GM10847 (cell line): Measurements from ENCODE around the gene SRRM3.

ENCODE experiments used
- POLR2A ChIP-seq: IDR thresholded peaks from 2 replicates; pipeline ENCODE4 v1.6.1; 2011; ENCODE audit not compliant: insufficient read length; ENCODE audit errors: extremely low read depth

The SRRM3 gene, protein sequence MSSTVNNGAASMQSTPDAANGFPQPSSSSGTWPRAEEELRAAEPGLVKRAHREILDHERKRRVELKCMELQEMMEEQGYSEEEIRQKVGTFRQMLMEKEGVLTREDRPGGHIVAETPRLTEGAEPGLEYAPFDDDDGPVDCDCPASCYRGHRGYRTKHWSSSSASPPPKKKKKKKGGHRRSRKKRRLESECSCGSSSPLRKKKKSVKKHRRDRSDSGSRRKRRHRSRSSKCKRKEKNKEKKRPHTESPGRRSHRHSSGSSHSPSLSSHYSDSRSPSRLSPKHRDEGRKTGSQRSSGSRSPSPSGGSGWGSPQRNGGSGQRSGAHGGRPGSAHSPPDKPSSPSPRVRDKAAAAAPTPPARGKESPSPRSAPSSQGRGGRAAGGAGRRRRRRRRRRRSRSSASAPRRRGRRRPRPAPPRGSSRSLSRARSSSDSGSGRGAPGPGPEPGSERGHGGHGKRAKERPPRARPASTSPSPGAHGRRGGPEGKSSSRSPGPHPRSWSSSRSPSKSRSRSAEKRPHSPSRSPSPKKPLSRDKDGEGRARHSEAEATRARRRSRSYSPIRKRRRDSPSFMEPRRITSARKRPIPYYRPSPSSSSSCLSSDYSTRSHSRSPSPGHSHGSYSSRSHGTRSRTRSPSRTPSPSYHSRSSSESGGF

DNA sequence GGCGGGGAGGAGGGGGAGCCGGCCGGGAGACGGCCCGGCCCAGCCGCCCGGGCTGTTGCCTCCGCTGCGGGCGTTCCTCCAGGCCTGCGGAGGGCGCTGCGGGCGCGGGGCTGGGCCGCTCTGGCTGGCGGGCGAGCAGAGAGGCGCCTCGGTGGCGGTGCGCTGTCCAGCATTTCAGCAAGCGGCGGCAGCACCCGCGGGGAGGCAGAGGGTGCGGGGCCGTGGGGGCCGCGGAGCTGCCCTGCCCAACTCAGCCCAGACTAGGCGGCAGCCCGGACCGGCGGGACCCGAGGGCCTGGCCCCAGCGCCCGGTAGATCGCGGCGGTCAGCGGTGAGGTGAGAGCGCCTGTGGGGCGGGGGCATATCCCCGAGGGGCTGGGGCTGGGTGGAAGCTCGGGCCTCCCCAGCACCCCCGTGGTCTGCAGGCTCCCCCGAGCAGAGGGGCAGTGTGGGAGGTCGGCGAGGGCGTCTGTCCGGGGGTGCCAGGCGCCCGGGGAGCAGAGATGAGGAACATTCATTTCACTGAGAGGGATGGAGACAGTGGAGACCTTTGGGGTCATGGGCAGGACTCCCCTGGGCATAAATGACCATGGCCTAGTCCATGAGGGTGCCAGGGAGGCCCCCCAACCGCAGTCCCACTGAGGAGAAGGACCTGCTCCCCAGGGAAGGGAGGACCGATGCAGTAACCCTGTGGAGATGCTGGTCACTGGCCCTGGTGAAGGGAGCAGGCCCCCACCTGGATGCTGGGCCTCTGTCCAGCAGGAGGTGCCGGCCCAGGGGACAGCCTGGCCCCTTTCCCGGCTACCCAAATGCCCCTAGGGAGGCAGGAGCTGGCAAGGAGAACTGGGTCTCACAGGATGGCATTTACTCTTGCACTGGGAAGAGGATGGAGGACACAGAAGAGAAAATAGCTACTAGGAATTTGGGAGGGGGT is at the start of gene SRRM3:
Gene SRRM3 (plus strand): TSS at position 165 of the 934 bp plus-strand sequence. CDS start 33,171 bp downstream, outside the sequence.
- no peak for TF ChIP-seq POLR2A

DNA sequence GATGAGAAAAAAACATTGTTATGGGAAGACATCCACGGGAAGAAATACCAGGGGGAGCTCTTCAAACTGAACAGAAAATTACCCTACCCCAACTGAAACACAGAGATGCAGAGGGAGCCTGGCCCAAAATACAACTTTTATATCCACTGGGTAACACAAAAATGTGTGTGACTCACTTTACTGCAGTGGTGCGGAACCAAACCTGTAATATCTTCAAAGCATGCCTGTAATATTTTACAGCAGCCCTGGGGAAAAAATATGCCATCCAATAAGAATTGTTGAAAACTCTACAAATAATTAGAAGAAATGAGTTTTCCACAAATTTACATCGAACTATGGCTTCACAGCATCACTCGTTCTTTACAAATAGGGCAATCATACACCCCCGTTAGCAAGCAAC is 49.8 kb upstream of the SRRM3 start:
- TF ChIP-seq POLR2A = no peak

DNA sequence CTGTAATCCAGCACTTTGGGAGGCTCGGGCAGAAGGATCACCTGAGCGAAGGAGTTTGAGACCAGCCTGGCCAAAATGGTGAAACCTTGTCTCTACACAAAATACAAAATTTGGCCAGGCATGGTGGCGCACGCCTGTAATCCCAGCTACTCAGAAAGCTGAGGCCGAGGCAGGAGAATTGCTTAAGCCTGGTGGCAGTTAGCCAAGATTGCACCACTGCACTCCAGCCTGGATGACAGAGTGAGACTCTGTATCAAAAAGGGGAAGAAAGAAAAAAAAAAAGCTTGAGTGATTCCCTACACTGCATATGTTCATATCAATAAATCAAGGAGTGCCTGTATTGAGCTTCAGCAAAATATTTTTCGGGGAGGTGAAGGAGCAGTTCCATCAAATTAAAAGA is 45.8 kb upstream of the SRRM3 start:
- no peak for TF ChIP-seq POLR2A

DNA sequence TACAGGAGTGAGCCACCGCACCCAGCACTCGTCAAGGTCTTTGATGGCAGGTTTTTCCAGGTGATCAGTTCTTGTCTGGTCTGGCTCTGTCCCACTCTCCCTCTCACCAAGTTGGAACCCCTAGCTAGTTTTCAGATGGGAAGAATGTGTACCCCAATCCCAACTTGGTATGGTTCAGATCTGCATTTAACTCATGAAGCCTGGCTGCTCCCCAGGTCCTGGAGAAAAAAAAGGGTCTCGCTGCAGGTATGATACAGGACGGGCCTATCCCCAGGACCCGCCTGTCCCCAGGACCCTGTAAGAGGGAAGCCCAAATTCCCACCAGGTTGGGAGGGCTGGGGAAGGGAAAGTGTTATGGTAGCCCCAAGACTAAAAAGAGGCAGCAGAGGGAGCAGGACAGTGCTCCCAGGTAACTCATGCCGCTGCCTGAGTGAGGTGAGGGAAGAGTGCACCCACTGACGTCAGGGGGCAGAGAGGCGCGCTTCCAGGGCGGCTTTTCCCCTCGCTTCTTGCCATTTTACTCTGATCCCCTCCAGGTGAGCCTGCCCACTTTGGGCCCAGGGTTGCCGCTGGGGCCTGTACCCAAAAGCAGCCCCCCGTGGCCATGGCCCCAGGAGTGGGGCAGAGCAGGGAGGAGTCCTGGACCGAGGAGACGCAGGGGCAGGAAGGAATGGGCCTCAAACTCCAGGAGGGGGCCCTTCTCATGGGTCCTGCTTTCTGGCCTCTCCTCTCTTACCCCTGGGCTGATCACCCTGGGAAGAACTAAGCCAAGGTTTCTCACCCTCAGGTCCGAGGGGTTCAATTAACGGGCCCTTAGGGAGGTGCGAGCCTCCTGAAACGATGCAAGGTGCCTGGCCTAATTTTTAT is 36.4 kb upstream of the SRRM3 start:
- TF ChIP-seq POLR2A = no peak

DNA sequence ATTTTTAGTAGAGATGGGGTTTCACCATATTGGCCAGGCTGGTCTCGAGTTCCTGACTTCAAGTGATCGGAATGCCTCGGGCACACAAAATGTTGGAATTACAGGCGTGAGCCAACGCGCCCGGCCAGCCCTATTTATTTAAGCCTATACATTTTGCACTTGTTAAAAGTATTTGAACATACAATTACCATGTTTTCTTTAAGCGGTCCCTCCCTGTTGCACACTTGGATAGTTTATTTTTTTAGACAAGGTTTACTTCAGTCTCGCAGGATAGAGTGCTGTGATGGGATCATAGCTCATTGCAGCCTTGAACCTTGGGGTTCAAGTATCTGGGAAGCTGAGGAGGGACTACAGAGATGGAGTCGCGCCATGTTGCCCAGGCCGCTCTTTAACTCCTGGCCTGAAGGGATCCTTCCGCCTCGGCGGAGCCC is 35.7 kb upstream of the SRRM3 start:
- no peak for TF ChIP-seq POLR2A

DNA sequence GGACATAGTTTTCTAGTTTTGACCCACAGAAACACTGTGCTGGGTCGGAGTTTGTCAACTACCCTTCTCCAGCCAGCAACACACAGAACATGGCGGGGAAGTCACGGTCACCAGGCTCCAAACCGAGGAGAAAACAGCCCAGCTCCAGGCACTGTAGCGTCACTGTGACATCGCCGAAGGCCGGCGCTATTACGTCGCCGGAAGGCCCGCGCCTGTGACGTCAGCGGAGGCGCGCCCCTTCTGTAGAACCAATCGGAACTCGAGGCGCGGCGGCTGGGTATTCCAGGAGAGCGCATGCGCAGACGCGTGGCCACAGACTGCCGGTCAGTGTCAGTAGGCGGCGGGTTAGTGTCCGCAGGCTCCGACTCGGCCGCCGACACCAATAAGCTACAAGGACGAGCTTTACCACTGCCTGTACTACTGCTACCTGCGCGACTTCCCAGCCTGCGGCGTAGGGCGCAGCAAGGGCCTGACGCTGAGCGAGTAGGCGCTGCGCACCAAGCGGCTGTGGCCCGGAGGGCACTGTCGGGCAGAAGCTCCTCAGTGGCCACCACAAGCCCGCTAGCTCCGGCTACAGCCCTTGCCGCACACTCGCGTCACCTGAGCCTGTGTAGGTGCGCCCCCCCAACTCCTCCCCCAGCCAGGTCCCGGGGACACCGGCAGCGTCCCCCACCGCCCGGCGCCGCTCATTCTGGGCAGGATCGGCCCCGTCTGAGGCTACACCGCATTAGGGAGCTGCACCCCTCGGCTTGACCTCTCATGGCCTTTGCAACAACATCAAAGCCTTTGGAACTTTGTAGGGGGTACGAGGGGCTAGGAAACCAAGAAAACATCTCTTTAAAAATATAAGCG is 35.1 kb upstream of the SRRM3 start:
- TF ChIP-seq POLR2A = no peak

DNA sequence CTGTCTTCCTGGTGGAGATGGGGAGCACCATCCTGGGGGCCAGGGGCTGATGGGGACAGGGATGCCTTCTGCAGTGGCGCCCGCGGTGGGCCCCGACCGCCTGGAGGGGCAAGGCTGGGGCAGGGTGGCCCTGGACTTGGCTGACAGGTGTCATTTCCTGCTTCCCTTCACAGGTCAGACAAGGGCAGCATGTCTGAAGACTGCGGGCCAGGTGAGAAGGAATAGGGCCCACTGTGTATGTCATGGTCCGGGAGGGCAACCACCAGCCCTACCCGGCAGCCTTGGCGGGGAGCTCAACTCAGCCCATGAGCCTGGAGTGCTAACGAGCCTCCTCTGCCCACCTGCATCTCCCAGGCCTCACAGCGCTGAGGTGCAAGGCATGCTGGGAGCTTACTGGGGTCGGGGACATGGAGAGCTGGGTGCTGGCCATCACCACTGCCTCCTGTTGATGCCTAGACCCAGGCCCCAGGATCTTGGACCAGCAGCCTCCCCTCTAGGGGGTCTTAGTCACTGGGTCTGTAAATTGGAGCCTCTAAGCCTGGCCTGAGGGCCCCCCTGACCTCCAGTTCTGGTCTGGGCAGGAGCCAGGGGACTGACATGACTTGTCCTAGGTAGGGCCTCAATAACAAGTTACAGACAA is 28.0 kb upstream of the SRRM3 start:
- no peak for TF ChIP-seq POLR2A

DNA sequence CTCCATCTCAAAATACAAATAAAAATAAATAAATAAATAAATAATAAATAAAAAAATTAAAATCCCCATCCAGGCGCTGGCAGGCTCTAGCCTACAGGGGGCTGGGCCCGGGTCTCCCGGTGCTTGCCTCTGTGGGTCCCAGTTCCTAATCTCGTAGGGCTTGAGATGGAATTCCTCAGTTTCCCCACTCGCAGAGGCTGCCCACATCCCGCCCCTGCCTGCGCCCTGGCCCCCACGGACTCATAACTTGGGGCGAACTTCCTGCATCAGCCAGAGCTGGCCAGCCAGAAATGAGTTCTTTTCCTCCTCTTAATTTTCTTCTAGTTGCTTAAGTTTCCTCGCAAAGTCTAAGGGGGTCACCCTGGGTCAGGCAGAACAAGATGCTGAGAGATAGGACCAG is 22.0 kb upstream of the SRRM3 start:
- TF ChIP-seq POLR2A = no peak

DNA sequence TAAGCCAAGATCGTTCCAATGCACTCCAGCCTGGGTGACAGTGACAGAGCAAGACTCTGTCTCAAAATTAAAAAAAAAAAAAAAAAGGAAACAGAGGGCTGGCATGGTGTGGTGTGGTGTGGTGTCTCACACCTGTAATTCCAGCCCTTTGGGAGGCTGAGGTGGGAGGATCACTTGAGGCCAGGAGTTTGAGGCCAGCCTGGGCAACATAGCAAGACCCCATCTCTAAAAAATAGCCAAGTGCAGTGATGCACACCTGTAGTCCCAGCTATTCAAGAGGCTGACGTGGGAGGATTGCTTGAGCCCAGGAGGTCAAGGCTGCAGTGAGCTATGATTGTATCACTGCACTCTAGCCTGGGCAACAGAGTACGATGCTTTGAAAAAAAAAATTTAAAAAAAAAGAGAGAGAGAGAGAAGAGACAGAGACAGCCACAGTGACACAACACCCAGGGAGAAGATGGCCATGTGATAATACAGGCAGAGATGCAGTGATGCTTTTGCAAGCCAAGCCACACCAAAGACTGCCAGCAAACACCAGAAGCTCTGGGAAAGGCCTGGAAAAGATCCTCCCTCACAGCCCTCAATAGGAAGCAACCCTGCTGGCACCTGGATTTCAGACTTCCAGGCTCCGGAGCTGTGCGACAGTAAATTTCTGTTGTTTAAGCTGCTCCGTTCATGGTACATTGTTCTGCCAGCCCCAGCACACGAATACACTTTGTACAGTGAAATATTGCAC is 19.3 kb upstream of the SRRM3 start:
- no peak for TF ChIP-seq POLR2A

DNA sequence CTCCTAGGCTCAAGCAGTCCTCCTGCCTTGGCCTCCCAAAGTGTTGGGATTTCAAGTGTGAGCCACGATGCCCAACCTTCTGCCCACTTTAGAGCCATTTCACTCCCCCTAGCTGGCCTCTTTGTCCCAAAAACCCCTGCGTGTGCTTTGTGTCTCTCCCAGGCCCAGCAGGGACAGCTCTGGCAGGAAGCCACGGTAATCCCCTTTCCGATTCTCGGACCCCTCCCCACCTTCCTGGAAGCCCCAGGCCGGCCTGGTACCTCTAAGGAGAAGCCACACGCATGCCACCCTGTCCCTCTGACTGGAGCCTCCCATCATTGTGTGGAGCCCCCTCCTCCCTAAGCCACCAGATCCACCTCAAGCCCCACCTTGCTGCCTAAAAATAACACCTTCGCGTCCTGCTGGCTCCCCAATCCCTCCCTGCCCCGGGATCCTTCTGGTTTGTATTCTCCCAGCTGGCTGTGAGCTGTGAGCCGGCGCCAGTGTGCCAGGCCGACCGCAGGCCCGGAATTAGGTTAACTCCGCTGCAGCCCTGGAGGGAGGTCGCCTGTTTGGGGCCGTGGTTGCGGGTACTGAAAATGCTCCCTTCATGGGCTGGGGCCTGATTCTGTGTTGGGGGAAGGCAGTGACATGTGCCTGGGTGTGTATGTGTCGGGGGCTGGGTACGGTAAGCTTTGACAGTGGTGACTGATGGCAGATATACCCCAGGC is 16.4 kb upstream of the SRRM3 start:
- no peak for TF ChIP-seq POLR2A

DNA sequence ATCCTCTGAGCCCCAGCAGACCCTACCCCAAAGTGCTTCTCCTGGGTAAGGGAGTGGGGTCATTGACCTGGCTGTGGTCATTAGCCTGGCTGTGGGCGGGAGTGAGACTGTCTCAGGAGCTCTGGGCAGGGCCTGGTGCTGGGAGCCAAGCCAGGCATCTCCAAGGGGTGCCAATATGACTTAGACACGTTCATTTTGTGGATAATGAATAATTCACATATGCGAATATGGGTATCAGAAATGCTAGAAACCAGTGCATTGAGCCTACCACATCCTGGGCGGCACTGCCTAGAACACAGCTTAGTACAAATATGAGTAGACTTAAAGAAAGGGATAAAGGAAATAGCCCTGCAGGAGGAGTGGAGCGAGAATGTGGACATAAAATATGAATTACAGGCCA is 14.4 kb upstream of the SRRM3 start:
- no peak for TF ChIP-seq POLR2A

DNA sequence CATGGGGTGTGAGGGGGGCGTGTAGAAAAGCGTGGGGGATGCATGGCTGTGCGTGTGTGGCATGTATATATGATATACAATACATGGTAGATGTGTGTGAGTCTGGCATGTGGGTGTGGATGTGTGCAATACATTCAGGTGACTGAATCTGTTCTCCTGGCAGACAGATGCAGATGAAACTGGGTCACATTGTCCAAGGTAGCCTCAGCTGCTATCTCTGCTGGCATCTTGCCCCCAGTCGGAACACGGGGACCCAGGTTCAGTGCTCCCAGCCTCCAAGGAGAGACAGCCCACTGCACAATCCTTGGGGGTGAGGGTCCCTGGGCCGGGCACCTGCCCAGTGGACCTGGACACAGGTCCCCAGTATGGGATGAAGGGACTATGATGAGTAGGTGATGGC is 12.4 kb upstream of the SRRM3 start:
- no peak for TF ChIP-seq POLR2A

DNA sequence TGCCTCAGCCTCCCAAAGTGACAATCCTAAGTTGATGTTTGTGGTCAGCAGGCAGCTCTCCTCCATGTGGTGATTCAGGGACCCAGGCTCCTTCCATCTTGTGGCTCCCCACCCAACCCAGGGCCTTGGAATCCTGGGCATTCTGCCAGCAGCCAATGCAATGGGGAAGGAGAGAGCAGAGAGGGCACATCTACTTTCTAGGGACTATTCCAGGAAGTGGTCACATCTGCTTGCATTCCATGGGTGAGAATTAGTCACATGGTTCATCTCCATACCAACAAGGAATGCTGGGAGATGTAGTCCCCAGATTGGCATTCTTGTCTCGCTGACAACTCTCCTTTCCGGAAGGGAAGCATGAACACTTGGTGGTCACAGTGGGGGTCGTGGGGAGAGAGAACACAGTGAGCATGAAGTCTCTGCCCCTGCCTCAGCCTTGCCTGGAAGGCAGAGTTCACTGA is 9.9 kb upstream of the SRRM3 start:
- no peak for TF ChIP-seq POLR2A
